Smooth muscle cell (in vitro differentiated cells): ENCODE data around the gene FN3KRP. TPM values are rescaled to one million over a fixed set of nuclear protein-coding genes. Genes with fewer than 3 reads are reported as not detected.

Source experiments
- DNase-seq: peaks from one replicate; lab custom pipeline; 2025; ENCODE audit not compliant: unreplicated experiment; lab: John Stamatoyannopoulos, UW
- H2AFZ ChIP-seq: fragments of 200-600 bp; sonication (generic); 2 replicates; pipeline ENCODE4 v1.6.0; 2016; ENCODE audit warnings: antibody characterized with exemption, low read depth, mild to moderate bottlenecking
- H3F3A ChIP-seq: fragments of 200-600 bp; sonication (generic); 2 replicates; pipeline ENCODE4 v1.6.0; 2017; ENCODE audit warnings: antibody characterized with exemption, low read depth
- H3K27ac ChIP-seq: fragments of 200-600 bp; sonication (generic); 2 replicates; pipeline ENCODE4 v1.5.1; 2016; ENCODE audit warnings: low read depth, mild to moderate bottlenecking
- H3K27me3 ChIP-seq: fragments of 200-600 bp; sonication (generic); 2 replicates; pipeline ENCODE4 v1.6.1; 2016; ENCODE audit warnings: low read depth, mild to moderate bottlenecking
- H3K36me3 ChIP-seq: fragments of 200-600 bp; sonication (generic); 2 replicates; pipeline ENCODE4 v1.5.1; 2016; ENCODE audit warnings: low read depth
- H3K4me1 ChIP-seq: fragments of 200-600 bp; sonication (generic); 2 replicates; pipeline ENCODE4 v1.5.1; 2016; ENCODE audit warnings: low read depth
- H3K4me2 ChIP-seq: fragments of 200-600 bp; sonication (generic); 2 replicates; pipeline ENCODE4 v1.6.0; 2016; ENCODE audit warnings: mild to moderate bottlenecking
- H3K4me3 ChIP-seq: fragments of 200-600 bp; sonication (generic); 2 replicates; pipeline ENCODE4 v1.5.1; 2016; ENCODE audit warnings: mild to moderate bottlenecking
- H3K79me2 ChIP-seq: fragments of 200-600 bp; sonication (generic); 2 replicates; pipeline ENCODE4 v1.6.0; 2016; ENCODE audit warnings: low read depth, mild to moderate bottlenecking
- H3K9ac ChIP-seq: fragments of 200-600 bp; sonication (generic); 2 replicates; pipeline ENCODE4 v1.6.0; 2016; ENCODE audit warnings: low read depth
- H3K9me3 ChIP-seq: fragments of 200-600 bp; sonication (generic); replicated peaks from 2 replicates; pipeline ENCODE4 v1.5.1; 2016; ENCODE audit warnings: low read depth
- H4K20me1 ChIP-seq: fragments of 200-600 bp; sonication (generic); 2 replicates; pipeline ENCODE4 v1.6.0; 2016; ENCODE audit warnings: low read depth
- WGBS: methylation state at CpG from one replicate; pipeline ENCODE4 v1.1.7; 2016; ENCODE audit warnings: low lambda C conversion rate; 5-methylcytosine and 5-hydroxymethylcytosine counted together
- polyA plus RNA-seq: library from polyadenylated mRNA; unstranded; fragments of >200 nt; fragmentation: Nextera tagmentation; extraction: Ambion mirVana; gene quantifications from 2 replicates; pipeline ENCODE4 v1.2.1, GENCODE V29; 2016
- total RNA-seq: library from RNA; depleted of rRNA; stranded (reverse); fragments of >200 nt; gene quantifications from 2 replicates; pipeline ENCODE4 v1.2.3, GENCODE V29; 2014
- TF ChIP-seq, protein P1 (sequence below): fragments of 200-600 bp; sonication (generic); IDR thresholded peaks from 2 replicates; pipeline ENCODE4 v1.5.1; 2017; ENCODE audit warnings: borderline replicate concordance, mild to moderate bottlenecking, antibody characterized with exemption; ENCODE audit not compliant: insufficient read depth, poor library complexity, severe bottlenecking

FN3KRP gene
- total and polyA plus RNA-seq, 2 experiments from 2014 or later, result 12.8 to 26.9 TPM

DNA sequence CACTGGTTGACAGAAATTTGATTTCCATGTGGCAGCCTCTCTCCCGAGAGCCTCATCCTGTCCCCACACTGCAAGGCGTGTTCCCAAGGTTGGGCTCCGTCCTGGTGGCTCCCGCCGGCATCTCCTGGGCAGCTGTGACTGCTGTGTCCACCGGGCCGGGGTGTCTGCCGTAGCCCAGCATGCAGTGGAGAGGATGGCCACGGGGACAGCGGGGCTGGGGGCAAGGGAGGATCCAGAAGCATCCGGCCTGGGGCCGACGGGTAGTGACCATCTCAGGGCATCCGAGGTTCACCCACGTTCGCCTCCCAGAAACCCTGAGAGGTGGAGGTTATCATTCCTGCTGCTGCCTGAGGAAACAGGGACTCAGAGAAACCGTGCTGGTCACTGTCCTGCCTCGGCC, 10.8 kb upstream of the FN3KRP start:
- no peaks in the 10 kb centered on the region for H3F3A ChIP-seq
- H3K9ac ChIP-seq, result no peak overlapping the region
- no peaks in the 10 kb centered on the region for H3K4me1 ChIP-seq
- TF ChIP-seq, protein P1, sequence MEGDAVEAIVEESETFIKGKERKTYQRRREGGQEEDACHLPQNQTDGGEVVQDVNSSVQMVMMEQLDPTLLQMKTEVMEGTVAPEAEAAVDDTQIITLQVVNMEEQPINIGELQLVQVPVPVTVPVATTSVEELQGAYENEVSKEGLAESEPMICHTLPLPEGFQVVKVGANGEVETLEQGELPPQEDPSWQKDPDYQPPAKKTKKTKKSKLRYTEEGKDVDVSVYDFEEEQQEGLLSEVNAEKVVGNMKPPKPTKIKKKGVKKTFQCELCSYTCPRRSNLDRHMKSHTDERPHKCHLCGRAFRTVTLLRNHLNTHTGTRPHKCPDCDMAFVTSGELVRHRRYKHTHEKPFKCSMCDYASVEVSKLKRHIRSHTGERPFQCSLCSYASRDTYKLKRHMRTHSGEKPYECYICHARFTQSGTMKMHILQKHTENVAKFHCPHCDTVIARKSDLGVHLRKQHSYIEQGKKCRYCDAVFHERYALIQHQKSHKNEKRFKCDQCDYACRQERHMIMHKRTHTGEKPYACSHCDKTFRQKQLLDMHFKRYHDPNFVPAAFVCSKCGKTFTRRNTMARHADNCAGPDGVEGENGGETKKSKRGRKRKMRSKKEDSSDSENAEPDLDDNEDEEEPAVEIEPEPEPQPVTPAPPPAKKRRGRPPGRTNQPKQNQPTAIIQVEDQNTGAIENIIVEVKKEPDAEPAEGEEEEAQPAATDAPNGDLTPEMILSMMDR, result no peak
- 92% methylated on average over 18 of the region's 18 CpGs for WGBS
- H3K27me3 ChIP-seq, result no peaks in the 10 kb centered on the region
- H3K9me3 ChIP-seq, result no peaks in the 10 kb centered on the region
- no peak overlapping the region for H2AFZ ChIP-seq
- DNase-seq, result no peak
- H3K4me3 ChIP-seq, result no peak overlapping the region
- H4K20me1 ChIP-seq, result no peaks in the 10 kb centered on the region
- H3K79me2 ChIP-seq, result no peaks in the 10 kb centered on the region
- no peaks in the 10 kb centered on the region for H3K36me3 ChIP-seq
- H3K27ac ChIP-seq, result no peak overlapping the region
- H3K4me2 ChIP-seq, result no peak overlapping the region

DNA sequence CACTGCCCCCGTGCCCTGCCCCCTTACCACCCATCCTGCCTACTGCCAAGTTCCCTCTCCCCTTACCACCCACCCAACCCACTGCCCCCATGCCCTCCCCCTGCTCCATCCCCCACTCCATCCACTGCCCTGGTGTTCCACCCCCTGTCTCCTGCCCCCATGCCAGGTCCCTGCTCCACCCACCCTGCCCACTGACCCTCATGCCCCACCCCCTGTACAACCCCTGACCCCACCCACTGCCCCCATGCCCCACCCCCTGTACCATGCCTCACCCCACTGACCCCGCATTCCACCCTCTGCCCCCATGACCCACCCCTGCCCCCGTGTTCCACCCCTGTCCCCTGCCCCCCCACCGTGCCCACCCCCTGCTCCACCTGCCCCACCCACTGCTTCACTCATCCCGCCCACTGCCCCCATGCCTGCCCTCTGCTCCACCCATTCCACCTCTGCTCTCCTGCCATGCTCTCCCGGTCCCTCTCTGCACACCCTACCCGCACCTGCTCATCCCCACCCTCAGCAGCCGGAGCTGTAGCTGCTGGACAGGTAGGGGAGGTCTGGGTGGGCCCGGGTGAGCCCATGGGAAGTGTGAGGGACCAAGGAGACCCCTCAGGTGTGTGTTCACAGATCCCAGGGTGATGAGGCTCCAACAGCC, 7.4 kb upstream of the FN3KRP start:
- DNase-seq, result no peak
- no peak overlapping the region for H3K27ac ChIP-seq
- H3F3A ChIP-seq, result no peaks in the 10 kb centered on the region
- H3K36me3 ChIP-seq, result no peaks in the 10 kb centered on the region
- H3K79me2 ChIP-seq, result no peaks in the 10 kb centered on the region
- no peaks in the 10 kb centered on the region for H3K9me3 ChIP-seq
- no peak overlapping the region for H2AFZ ChIP-seq
- no peak overlapping the region for H3K4me3 ChIP-seq
- TF ChIP-seq, protein P1, result no peak
- no peak overlapping the region for H3K4me2 ChIP-seq
- no peaks in the 10 kb centered on the region for H3K4me1 ChIP-seq
- no peaks in the 10 kb centered on the region for H4K20me1 ChIP-seq
- no peaks in the 10 kb centered on the region for H3K27me3 ChIP-seq
- 75% methylated on average over 5 of the region's 9 CpGs for WGBS
- no peak overlapping the region for H3K9ac ChIP-seq

DNA sequence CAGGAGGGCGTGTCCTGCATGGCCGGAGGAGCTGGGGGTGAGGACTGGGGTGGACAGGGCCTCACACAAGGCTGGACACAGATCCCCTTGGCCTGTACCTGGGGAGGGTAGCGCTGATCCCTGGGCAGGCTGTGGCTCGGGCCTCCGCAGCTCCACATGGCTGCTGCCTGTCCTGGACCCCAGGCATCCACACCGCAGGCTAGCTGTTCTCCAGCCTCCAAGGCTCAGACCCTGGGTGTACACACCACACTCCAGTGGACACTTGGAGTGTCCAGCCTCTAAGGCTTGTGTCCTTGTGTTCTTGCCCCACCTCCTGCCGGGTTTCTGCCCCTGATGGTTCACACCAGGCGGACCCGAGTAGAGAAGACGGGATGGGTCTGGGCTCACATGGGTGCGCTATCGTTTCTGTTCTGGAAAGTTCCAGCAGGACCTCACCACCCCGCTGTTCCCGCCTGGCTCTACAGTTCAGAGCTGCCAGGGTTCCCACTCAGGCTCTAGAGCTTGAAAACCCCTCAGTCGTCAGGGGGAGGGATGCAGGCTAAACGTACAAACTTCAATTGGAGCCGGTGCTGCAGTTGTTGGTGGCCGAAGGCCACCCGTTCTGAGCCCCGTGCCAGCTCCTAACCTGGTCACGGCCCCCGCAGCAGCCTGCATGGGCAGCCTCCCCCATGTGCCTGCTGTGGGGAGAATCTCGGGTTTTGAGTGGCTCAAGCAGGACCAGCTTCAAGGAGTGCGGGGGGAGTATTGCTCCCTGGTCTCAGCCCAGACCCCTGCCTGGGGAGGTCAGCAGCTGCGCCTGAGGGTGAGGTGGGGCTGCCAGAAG, 6.6 kb upstream of the FN3KRP start:
- no peaks in the 10 kb centered on the region for H3K79me2 ChIP-seq
- no peaks in the 10 kb centered on the region for H3K4me1 ChIP-seq
- H3K36me3 ChIP-seq, result no peaks in the 10 kb centered on the region
- H2AFZ ChIP-seq, result no peak overlapping the region
- no peak overlapping the region for H3K9ac ChIP-seq
- no peaks in the 10 kb centered on the region for H3K27me3 ChIP-seq
- no peak overlapping the region for H3K4me3 ChIP-seq
- H3K4me2 ChIP-seq, result no peak overlapping the region
- WGBS, result 94% methylated on average over 25 of the region's 25 CpGs
- H3F3A ChIP-seq, result no peaks in the 10 kb centered on the region
- H3K27ac ChIP-seq, result no peak overlapping the region
- no peaks in the 10 kb centered on the region for H4K20me1 ChIP-seq
- no peak for DNase-seq
- TF ChIP-seq, protein P1, result no peak
- H3K9me3 ChIP-seq, result no peaks in the 10 kb centered on the region
